Peyer's patch (tissue), 4 donors: ENCODE measurements around the gene CACNA2D1. TPM values are rescaled to one million over a fixed set of nuclear protein-coding genes. Genes with fewer than 3 reads are reported as not detected.
A peak's percentile ranks its signal among the peaks of the same experiment; 100 is the strongest.

Source experiments
- DNase-seq, 3 donors: peaks; one replicate each; pipeline ENCODE4 v3.0.0-alpha.2; 2017 to 2019
- H3K27ac ChIP-seq, 4 donors: fragments of 200-600 bp; sonication (generic); one replicate each; pipeline ENCODE4 v1.5.1; 2016 to 2019
- H3K27me3 ChIP-seq, 2 donors: fragments of 200-600 bp; sonication (generic); one replicate each; pipeline ENCODE4 v1.5.1; 2019
- H3K36me3 ChIP-seq, 3 donors: fragments of 200-600 bp; sonication (generic); one replicate each; pipeline ENCODE4 v1.5.1; 2016 to 2019
- H3K4me1 ChIP-seq, 4 donors: fragments of 200-600 bp; sonication (generic); one replicate each; pipeline ENCODE4 v1.5.1; 2016 to 2019
- H3K4me3 ChIP-seq, 4 donors: fragments of 200-600 bp; sonication (generic); 1 replicate in 3 of 4; 2 replicates in 1 of 4; pipeline ENCODE4 v1.5.1; 2016 to 2019; ENCODE audit warnings: mild to moderate bottlenecking in 1 of 4
- H3K9me3 ChIP-seq, 4 donors: fragments of 200-600 bp; sonication (generic); one replicate each; pipeline ENCODE4 v1.5.1; 2016 to 2019; ENCODE audit warnings: mild to moderate bottlenecking in 1 of 4
- CTCF ChIP-seq, 6 experiments: fragments of 450-650 bp in 4 of 6; fragments of 200-600 bp in 2 of 6; sonication (generic) in 1 of 6; IDR thresholded peaks; one replicate each; pipeline ENCODE4 v1.5.1; 2017 to 2019; ENCODE audit warnings: antibody characterized with exemption in 6 of 6, mild to moderate bottlenecking in 3 of 6, moderate library complexity in 1 of 6
- POLR2A ChIP-seq, 2 donors: fragments of 450-650 bp; IDR thresholded peaks; one replicate each; pipeline ENCODE4 v1.5.1; 2017; ENCODE audit warnings: antibody characterized with exemption in 2 of 2, mild to moderate bottlenecking in 2 of 2, moderate library complexity in 2 of 2
- total RNA-seq, 4 donors: library from RNA; depleted of rRNA; stranded (reverse); fragments of >200 nt; gene quantifications; one replicate each; pipeline ENCODE4 v1.1.0, GENCODE V29; 2016

Gene CACNA2D1
- total RNA-seq, 4 donors from 2014 or later = 5.5 to 85.0 (median 11.5) TPM

GRCh38 chr7:82449910-82450309 lies 6.3 kb upstream of the CACNA2D1 start:
- TF ChIP-seq POLR2A (IDR thresholded peaks at IDR 0.05) (no peak), CTCF (IDR thresholded peaks at IDR 0.05) (no peak)
- DNase-seq = no peak

GRCh38 chr7:82446897-82447296 lies 3.3 kb upstream of the CACNA2D1 start:
- H3K27me3 ChIP-seq = no peaks in the 10 kb centered on the region
- TF ChIP-seq CTCF (IDR thresholded peaks at IDR 0.05) (no peak), POLR2A (IDR thresholded peaks at IDR 0.05) (no peak)
- H3K4me1 ChIP-seq = peaks cover 0 to 5% (median 0%) of the 10 kb centered on the region in 4 donors

More at GRCh38 chr7:82449910-82450309, 6.3 kb upstream of the CACNA2D1 start:
- no peaks in the 10 kb centered on the region for H3K4me1 ChIP-seq
- no peak overlapping the region for H3K4me3 ChIP-seq
- H3K27me3 ChIP-seq = no peaks in the 10 kb centered on the region
- H3K27ac ChIP-seq = no peak overlapping the region
- no peaks in the 10 kb centered on the region for H3K9me3 ChIP-seq
- H3K36me3 ChIP-seq = no peaks in the 10 kb centered on the region

GRCh38 chr7:82445271-82445670 lies 1.7 kb upstream of the CACNA2D1 start:
- Histone ChIP-seq H3K9me3 (no peaks in the 10 kb centered on the region), H3K27ac (no peak overlapping the region), H3K4me3 (no peak overlapping the region), H3K27me3 (no peaks in the 10 kb centered on the region), H3K36me3 (no peaks in the 10 kb centered on the region), H3K4me1 (peaks cover 0 to 5% (median 1%) of the 10 kb centered on the region in 4 donors)
- DNase-seq = no peak
- TF ChIP-seq CTCF (IDR thresholded peaks at IDR 0.05) (no peak), POLR2A (IDR thresholded peaks at IDR 0.05) (no peak)

More at GRCh38 chr7:82446897-82447296, 3.3 kb upstream of the CACNA2D1 start:
- Histone ChIP-seq H3K27ac (no peak overlapping the region), H3K4me3 (no peak overlapping the region), H3K36me3 (no peaks in the 10 kb centered on the region), H3K9me3 (no peaks in the 10 kb centered on the region)
- DNase-seq = no peak

- Histone ChIP-seq H3K27me3 (no peaks in the 10 kb centered on the region), H3K4me1 (peaks cover 0 to 5% (median 1%) of the 10 kb centered on the region in 4 donors), H3K36me3 (no peaks in the 10 kb centered on the region), H3K9me3 (no peaks in the 10 kb centered on the region), H3K4me3 (peak overlapping the region; percentile 37 to 68 (median 54)), H3K27ac (peak overlapping the region; percentile 64 to 89 (median 76))
- no peak for TF ChIP-seq POLR2A (IDR thresholded peaks at IDR 0.05)
- TF ChIP-seq CTCF (IDR thresholded peaks at IDR 0.05) = no peak
- peak in 1 of 3 donors; percentile 57 for DNase-seq
Measured at GRCh38 chr7:82444220-82444909, 788 bp upstream of the CACNA2D1 start.

- H3K4me1 ChIP-seq = peaks cover 0 to 5% (median 1%) of the 10 kb centered on the region in 4 donors
- peak overlapping the region; percentile 37 to 68 (median 54) for H3K4me3 ChIP-seq
- H3K36me3 ChIP-seq = no peaks in the 10 kb centered on the region
- peak in 1 of 3 donors; percentile 51 for DNase-seq
- no peaks in the 10 kb centered on the region for H3K9me3 ChIP-seq
- no peaks in the 10 kb centered on the region for H3K27me3 ChIP-seq
- H3K27ac ChIP-seq = peak overlapping the region; percentile 64 to 89 (median 76)
- TF ChIP-seq POLR2A (IDR thresholded peaks at IDR 0.05) (no peak), CTCF (IDR thresholded peaks at IDR 0.05) (no peak)
Measured at GRCh38 chr7:82443036-82443546, 486 bp downstream of the CACNA2D1 start.
